ENCODE measurements around the gene ZNF571.

DNA sequence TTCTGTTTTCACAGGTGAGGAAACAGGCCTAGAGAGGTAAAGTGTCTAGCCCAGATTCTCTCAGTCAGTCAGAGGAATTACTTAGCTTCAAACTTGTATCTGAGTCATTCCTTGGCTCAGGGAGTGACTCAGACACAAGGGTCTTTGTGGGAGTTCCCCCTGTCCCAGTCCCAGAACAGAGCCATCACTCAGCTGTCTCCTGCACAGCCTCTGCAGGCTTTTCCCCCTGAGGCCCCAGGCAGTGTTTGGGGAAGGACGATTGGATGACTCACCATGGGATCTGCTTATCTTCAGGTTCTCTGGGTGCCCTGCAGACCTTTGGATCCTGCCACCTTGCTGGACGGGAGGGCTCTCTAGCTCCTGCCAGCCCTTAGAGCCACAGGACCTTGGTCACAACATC lies 74.7 kb downstream of the ZNF571 start:
- TF ChIP-seq EZH2 (IDR thresholded peaks at IDR 0.05; ENCODE audit: borderline replicate concordance, insufficient read depth, low read length, poor library complexity, severe bottlenecking), result no peak
- TF ChIP-seq, protein P1, sequence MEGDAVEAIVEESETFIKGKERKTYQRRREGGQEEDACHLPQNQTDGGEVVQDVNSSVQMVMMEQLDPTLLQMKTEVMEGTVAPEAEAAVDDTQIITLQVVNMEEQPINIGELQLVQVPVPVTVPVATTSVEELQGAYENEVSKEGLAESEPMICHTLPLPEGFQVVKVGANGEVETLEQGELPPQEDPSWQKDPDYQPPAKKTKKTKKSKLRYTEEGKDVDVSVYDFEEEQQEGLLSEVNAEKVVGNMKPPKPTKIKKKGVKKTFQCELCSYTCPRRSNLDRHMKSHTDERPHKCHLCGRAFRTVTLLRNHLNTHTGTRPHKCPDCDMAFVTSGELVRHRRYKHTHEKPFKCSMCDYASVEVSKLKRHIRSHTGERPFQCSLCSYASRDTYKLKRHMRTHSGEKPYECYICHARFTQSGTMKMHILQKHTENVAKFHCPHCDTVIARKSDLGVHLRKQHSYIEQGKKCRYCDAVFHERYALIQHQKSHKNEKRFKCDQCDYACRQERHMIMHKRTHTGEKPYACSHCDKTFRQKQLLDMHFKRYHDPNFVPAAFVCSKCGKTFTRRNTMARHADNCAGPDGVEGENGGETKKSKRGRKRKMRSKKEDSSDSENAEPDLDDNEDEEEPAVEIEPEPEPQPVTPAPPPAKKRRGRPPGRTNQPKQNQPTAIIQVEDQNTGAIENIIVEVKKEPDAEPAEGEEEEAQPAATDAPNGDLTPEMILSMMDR (IDR thresholded peaks at IDR 0.05; ENCODE audit: poor library complexity, severe bottlenecking), result no peak
- TF ChIP-seq, protein P2, sequence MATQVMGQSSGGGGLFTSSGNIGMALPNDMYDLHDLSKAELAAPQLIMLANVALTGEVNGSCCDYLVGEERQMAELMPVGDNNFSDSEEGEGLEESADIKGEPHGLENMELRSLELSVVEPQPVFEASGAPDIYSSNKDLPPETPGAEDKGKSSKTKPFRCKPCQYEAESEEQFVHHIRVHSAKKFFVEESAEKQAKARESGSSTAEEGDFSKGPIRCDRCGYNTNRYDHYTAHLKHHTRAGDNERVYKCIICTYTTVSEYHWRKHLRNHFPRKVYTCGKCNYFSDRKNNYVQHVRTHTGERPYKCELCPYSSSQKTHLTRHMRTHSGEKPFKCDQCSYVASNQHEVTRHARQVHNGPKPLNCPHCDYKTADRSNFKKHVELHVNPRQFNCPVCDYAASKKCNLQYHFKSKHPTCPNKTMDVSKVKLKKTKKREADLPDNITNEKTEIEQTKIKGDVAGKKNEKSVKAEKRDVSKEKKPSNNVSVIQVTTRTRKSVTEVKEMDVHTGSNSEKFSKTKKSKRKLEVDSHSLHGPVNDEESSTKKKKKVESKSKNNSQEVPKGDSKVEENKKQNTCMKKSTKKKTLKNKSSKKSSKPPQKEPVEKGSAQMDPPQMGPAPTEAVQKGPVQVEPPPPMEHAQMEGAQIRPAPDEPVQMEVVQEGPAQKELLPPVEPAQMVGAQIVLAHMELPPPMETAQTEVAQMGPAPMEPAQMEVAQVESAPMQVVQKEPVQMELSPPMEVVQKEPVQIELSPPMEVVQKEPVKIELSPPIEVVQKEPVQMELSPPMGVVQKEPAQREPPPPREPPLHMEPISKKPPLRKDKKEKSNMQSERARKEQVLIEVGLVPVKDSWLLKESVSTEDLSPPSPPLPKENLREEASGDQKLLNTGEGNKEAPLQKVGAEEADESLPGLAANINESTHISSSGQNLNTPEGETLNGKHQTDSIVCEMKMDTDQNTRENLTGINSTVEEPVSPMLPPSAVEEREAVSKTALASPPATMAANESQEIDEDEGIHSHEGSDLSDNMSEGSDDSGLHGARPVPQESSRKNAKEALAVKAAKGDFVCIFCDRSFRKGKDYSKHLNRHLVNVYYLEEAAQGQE (IDR thresholded peaks at IDR 0.05; ENCODE audit: borderline replicate concordance), result no peak
- no peak for TF ChIP-seq RAD21 (conservative IDR thresholded peaks at IDR 0.05)
- no peak for TF ChIP-seq SMC3 (conservative IDR thresholded peaks at IDR 0.05; ENCODE audit: poor library complexity)
- TF ChIP-seq MXI1 (conservative IDR thresholded peaks at IDR 0.05; ENCODE audit: poor library complexity, severe bottlenecking), result no peak
- TF ChIP-seq EP300 (conservative IDR thresholded peaks at IDR 0.05; ENCODE audit: poor library complexity, severe bottlenecking), result no peak

Measured in neural cell (in vitro differentiated cells).